ENCODE data around the gene PPFIA1. TPM values are rescaled to one million over a fixed set of nuclear protein-coding genes. Genes with fewer than 3 reads are reported as not detected.

Gene PPFIA1
- polyA plus RNA-seq, 1 of the 3 experiments (the other 2 are of a cell fraction): 37.4 TPM

- H3K4me3 ChIP-seq (ENCODE audit: low read depth in 2 of 2, low read length in 1 of 2): no peak overlapping the region
- no peaks in the 10 kb centered on the region for H3K9me3 ChIP-seq
- H3K79me2 ChIP-seq (ENCODE audit: insufficient read depth): no peaks in the 10 kb centered on the region
- no peaks in the 10 kb centered on the region for H3K36me3 ChIP-seq (replicated peaks in 1 of 2; ENCODE audit: control insufficient read depth in 1 of 2, insufficient read depth in 2 of 2, low read length in 1 of 2)
- POLR2A ChIA-PET: no interaction called here
- H3K9me2 ChIP-seq: no peaks in the 10 kb centered on the region
- CTCF ChIA-PET: no interaction called here
- H4K20me1 ChIP-seq (ENCODE audit: insufficient read depth): no peaks in the 10 kb centered on the region
- TF ChIP-seq USF2 (IDR thresholded peaks at IDR 0.05; ENCODE audit: borderline replicate concordance, low read depth, low read length) (no peak), MEF2A (IDR thresholded peaks at IDR 0.05; ENCODE audit: borderline replicate concordance, low read depth) (no peak), PBX3 (IDR thresholded peaks at IDR 0.05) (no peak), RXRA (IDR thresholded peaks at IDR 0.05; ENCODE audit: borderline replicate concordance, low read depth) (no peak), GATA2 (CRISPR knock-in tag; IDR thresholded peaks at IDR 0.05) (no peak), CHD2 (IDR thresholded peaks at IDR 0.05; ENCODE audit: low read length, partially characterized antibody) (no peak), SMC3 (IDR thresholded peaks at IDR 0.05; ENCODE audit: low read depth, low read length) (no peak), RCOR1 (IDR thresholded peaks at IDR 0.05; ENCODE audit: low read length) (no peak), RAD21 (IDR thresholded peaks at IDR 0.05; ENCODE audit: low read length) (no peak)
- H3K9ac ChIP-seq: no peak overlapping the region
- no peak overlapping the region for H3K27ac ChIP-seq (ENCODE audit: low read depth in 2 of 2, low read length in 1 of 2)
- H3K4me1 ChIP-seq (ENCODE audit: control insufficient read depth in 1 of 2, insufficient read depth in 2 of 2, low read depth in 1 of 2, low read length in 1 of 2): no peaks in the 10 kb centered on the region; a peak in 1 of 4 replicates
- H3K4me2 ChIP-seq: no peak overlapping the region
- H3F3A ChIP-seq (replicated peaks; ENCODE audit: insufficient read depth): no peaks in the 10 kb centered on the region
- H2AFZ ChIP-seq (ENCODE audit: low read depth): no peak overlapping the region
- no peaks in the 10 kb centered on the region; the same call in 1 of the 2 replicates for H3K27me3 ChIP-seq (ENCODE audit: insufficient read depth)
- WGBS (ENCODE audit: low lambda C conversion rate): 42% methylated on average over 8 of the region's 8 CpGs
- DNase-seq: no peak
These were observed 23.3 kb upstream of the PPFIA1 start for GRCh38 chr11:70247042-70247709.

GRCh38 chr11:70247710-70248072 is 22.8 kb upstream of the PPFIA1 start:
- H2AFZ ChIP-seq (ENCODE audit: low read depth): no peak overlapping the region
- H3K4me3 ChIP-seq (ENCODE audit: low read depth in 2 of 2, low read length in 1 of 2): no peak overlapping the region
- H3K4me2 ChIP-seq: no peak overlapping the region
- H3K4me1 ChIP-seq (ENCODE audit: control insufficient read depth in 1 of 2, insufficient read depth in 2 of 2, low read depth in 1 of 2, low read length in 1 of 2): no peaks in the 10 kb centered on the region; a peak in 1 of 4 replicates
- H3K9ac ChIP-seq: no peak overlapping the region
- POLR2A ChIA-PET: no interaction called here
- no peak overlapping the region for H3K27ac ChIP-seq (ENCODE audit: low read depth in 2 of 2, low read length in 1 of 2)
- DNase-seq: no peak
- no peak for TF ChIP-seq GABPA (IDR thresholded peaks at IDR 0.05; ENCODE audit: low read depth)
- TF ChIP-seq YY1 (IDR thresholded peaks at IDR 0.05; ENCODE audit: low read depth): no peak
- no peak for TF ChIP-seq EP300 (IDR thresholded peaks at IDR 0.05; ENCODE audit: borderline replicate concordance in 1 of 2, low read depth in 1 of 2, low read length in 1 of 2)
- no peak for TF ChIP-seq GATA2 (CRISPR knock-in tag; IDR thresholded peaks at IDR 0.05)
- TF ChIP-seq TAF1 (IDR thresholded peaks at IDR 0.05; ENCODE audit: borderline replicate concordance, low read depth, low read length): no peak
- TF ChIP-seq JUND (IDR thresholded peaks at IDR 0.05): no peak
- no peak for TF ChIP-seq SMC3 (IDR thresholded peaks at IDR 0.05; ENCODE audit: low read depth, low read length)
- no peak for TF ChIP-seq FOXJ3 (CRISPR knock-in tag; IDR thresholded peaks at IDR 0.05)
- TF ChIP-seq TEAD4 (IDR thresholded peaks at IDR 0.05; ENCODE audit: borderline replicate concordance, insufficient read depth): no peak
- no peak for TF ChIP-seq RFX5 (IDR thresholded peaks at IDR 0.05; ENCODE audit: low read length)
- TF ChIP-seq MEF2A (IDR thresholded peaks at IDR 0.05; ENCODE audit: borderline replicate concordance, low read depth): no peak
- no peak for TF ChIP-seq EZH2phosphoT487 (IDR thresholded peaks at IDR 0.05; ENCODE audit: borderline replicate concordance, low read depth)
- no peak for TF ChIP-seq SIN3A (IDR thresholded peaks at IDR 0.05; ENCODE audit: borderline replicate concordance, low read depth, low read length)
- TF ChIP-seq TCF12 (IDR thresholded peaks at IDR 0.05): no peak
- no peak for TF ChIP-seq FOSL2 (IDR thresholded peaks at IDR 0.05; ENCODE audit: borderline replicate concordance, low read depth)
- no peak for TF ChIP-seq CHD2 (IDR thresholded peaks at IDR 0.05; ENCODE audit: low read length, partially characterized antibody)
- TF ChIP-seq FOXM1 (IDR thresholded peaks at IDR 0.05; ENCODE audit: low read depth): no peak
- 52% methylated on average over 4 of the region's 4 CpGs for WGBS (ENCODE audit: low lambda C conversion rate)
- no peaks in the 10 kb centered on the region for H3K79me2 ChIP-seq (ENCODE audit: insufficient read depth)
- H4K20me1 ChIP-seq (ENCODE audit: insufficient read depth): no peaks in the 10 kb centered on the region
- H3K36me3 ChIP-seq (replicated peaks in 1 of 2; ENCODE audit: control insufficient read depth in 1 of 2, insufficient read depth in 2 of 2, low read length in 1 of 2): no peaks in the 10 kb centered on the region
- H3K9me2 ChIP-seq: no peaks in the 10 kb centered on the region
- H3K27me3 ChIP-seq (ENCODE audit: insufficient read depth): no peaks in the 10 kb centered on the region; the same call in 1 of the 2 replicates
- no peaks in the 10 kb centered on the region for H3F3A ChIP-seq (replicated peaks; ENCODE audit: insufficient read depth)
- no peaks in the 10 kb centered on the region for H3K9me3 ChIP-seq
- CTCF ChIA-PET: interaction anchor here (0.6 kb wide), 1 partner anchor 1484 kb away, joined by 3 read pairs; no protein-coding TSS in a partner anchor
